ENCODE measurements around the gene EGFR.

Gene EGFR

DNA sequence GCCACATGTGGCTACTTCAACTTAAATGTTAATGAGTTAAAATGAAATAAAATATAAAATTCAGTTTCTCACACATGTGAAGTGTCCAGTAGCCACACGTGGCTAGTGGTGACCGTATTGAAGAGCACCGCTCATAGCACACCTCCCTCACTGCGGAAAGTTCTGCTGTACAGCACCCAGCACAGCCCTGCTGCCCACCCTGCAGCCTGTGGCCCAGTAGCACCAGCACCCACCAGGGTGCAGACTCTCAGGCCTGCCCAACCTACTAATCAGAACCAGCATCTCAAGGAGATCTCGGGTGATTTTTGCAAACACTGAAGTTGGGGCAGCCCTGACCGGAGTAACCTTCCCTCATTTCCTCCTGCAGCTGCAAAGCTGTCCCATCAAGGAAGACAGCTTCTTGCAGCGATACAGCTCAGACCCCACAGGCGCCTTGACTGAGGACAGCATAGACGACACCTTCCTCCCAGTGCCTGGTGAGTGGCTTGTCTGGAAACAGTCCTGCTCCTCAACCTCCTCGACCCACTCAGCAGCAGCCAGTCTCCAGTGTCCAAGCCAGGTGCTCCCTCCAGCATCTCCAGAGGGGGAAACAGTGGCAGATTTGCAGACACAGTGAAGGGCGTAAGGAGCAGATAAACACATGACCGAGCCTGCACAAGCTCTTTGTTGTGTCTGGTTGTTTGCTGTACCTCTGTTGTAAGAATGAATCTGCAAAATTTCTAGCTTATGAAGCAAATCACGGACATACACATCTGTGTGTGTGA, 183.5 kb downstream of the EGFR start:
- no peak overlapping the region for H3K4me3 ChIP-seq (ENCODE audit: low read depth, low read length)
- DNase-seq (ENCODE audit: low read depth), result no peak
- TF ChIP-seq POLR2A (IDR thresholded peaks at IDR 0.05; ENCODE audit: extremely low read depth, insufficient read length), result no peak

GRCh38 chr7:55203300-55203699, 184.5 kb downstream of the EGFR start:
- no peak overlapping the region for H3K4me3 ChIP-seq (ENCODE audit: low read depth, low read length)
- TF ChIP-seq, protein P1, sequence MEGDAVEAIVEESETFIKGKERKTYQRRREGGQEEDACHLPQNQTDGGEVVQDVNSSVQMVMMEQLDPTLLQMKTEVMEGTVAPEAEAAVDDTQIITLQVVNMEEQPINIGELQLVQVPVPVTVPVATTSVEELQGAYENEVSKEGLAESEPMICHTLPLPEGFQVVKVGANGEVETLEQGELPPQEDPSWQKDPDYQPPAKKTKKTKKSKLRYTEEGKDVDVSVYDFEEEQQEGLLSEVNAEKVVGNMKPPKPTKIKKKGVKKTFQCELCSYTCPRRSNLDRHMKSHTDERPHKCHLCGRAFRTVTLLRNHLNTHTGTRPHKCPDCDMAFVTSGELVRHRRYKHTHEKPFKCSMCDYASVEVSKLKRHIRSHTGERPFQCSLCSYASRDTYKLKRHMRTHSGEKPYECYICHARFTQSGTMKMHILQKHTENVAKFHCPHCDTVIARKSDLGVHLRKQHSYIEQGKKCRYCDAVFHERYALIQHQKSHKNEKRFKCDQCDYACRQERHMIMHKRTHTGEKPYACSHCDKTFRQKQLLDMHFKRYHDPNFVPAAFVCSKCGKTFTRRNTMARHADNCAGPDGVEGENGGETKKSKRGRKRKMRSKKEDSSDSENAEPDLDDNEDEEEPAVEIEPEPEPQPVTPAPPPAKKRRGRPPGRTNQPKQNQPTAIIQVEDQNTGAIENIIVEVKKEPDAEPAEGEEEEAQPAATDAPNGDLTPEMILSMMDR (IDR thresholded peaks at IDR 0.05; ENCODE audit: low read depth, low read length), result no peak
- TF ChIP-seq MYC (IDR thresholded peaks at IDR 0.05; ENCODE audit: low read depth, low read length), result no peak
- no peak for TF ChIP-seq MAX (IDR thresholded peaks at IDR 0.05; ENCODE audit: low read depth, low read length)
- no peak for TF ChIP-seq POLR2A (IDR thresholded peaks at IDR 0.05; ENCODE audit: extremely low read depth, insufficient read length)

GRCh38 chr7:55205124-55205955, 186.5 kb downstream of the EGFR start:
- H3K4me3 ChIP-seq (ENCODE audit: low read depth, low read length), result no peak overlapping the region
- DNase-seq (ENCODE audit: low read depth), result no peak
- TF ChIP-seq, protein P1 (IDR thresholded peaks at IDR 0.05; ENCODE audit: low read depth, low read length), result no peak
- no peak for TF ChIP-seq MAX (IDR thresholded peaks at IDR 0.05; ENCODE audit: low read depth, low read length)
- TF ChIP-seq POLR2A (IDR thresholded peaks at IDR 0.05; ENCODE audit: extremely low read depth, insufficient read length), result no peak
- TF ChIP-seq MYC (IDR thresholded peaks at IDR 0.05; ENCODE audit: low read depth, low read length), result no peak

More at GRCh38 chr7:55203300-55203699, 184.5 kb downstream of the EGFR start:
- no peak for DNase-seq (ENCODE audit: low read depth)

DNA sequence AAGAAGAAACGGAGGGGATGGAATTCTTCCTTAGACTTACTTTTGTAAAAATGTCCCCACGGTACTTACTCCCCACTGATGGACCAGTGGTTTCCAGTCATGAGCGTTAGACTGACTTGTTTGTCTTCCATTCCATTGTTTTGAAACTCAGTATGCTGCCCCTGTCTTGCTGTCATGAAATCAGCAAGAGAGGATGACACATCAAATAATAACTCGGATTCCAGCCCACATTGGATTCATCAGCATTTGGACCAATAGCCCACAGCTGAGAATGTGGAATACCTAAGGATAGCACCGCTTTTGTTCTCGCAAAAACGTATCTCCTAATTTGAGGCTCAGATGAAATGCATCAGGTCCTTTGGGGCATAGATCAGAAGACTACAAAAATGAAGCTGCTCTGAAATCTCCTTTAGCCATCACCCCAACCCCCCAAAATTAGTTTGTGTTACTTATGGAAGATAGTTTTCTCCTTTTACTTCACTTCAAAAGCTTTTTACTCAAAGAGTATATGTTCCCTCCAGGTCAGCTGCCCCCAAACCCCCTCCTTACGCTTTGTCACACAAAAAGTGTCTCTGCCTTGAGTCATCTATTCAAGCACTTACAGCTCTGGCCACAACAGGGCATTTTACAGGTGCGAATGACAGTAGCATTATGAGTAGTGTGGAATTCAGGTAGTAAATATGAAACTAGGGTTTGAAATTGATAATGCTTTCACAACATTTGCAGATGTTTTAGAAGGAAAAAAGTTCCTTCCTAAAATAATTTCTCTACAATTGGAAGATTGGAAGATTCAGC, 187.6 kb downstream of the EGFR start:
- DNase-seq (ENCODE audit: low read depth), result no peak
- TF ChIP-seq POLR2A (IDR thresholded peaks at IDR 0.05; ENCODE audit: extremely low read depth, insufficient read length), result no peak
- TF ChIP-seq MYC (IDR thresholded peaks at IDR 0.05; ENCODE audit: low read depth, low read length), result no peak
- TF ChIP-seq MAX (IDR thresholded peaks at IDR 0.05; ENCODE audit: low read depth, low read length), result no peak
- TF ChIP-seq, protein P1 (IDR thresholded peaks at IDR 0.05; ENCODE audit: low read depth, low read length), result no peak

DNA sequence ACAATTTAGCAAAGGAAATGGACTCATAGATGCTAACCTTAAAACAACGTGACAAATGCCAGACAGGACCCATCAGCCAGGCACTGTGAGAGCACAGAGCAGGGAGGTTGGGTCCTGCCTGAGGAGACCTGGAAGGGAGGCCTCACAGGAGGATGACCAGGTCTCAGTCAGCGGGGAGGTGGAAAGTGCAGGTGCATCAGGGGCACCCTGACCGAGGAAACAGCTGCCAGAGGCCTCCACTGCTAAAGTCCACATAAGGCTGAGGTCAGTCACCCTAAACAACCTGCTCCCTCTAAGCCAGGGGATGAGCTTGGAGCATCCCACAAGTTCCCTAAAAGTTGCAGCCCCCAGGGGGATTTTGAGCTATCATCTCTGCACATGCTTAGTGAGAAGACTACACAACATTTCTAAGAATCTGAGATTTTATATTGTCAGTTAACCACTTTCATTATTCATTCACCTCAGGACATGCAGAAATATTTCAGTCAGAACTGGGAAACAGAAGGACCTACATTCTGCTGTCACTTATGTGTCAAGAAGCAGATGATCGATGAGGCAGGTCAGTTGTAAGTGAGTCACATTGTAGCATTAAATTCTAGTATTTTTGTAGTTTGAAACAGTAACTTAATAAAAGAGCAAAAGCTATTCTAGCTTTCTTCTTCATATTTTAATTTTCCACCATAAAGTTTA, 188.8 kb downstream of the EGFR start:
- TF ChIP-seq, protein P1 (IDR thresholded peaks at IDR 0.05; ENCODE audit: low read depth, low read length), result no peak
- TF ChIP-seq POLR2A (IDR thresholded peaks at IDR 0.05; ENCODE audit: extremely low read depth, insufficient read length) (no peak), MYC (IDR thresholded peaks at IDR 0.05; ENCODE audit: low read depth, low read length) (no peak), MAX (IDR thresholded peaks at IDR 0.05; ENCODE audit: low read depth, low read length) (no peak)
- no peak for DNase-seq (ENCODE audit: low read depth)
- H3K4me3 ChIP-seq (ENCODE audit: low read depth, low read length), result no peak overlapping the region

More for the DNA sequence above, 187.6 kb downstream of the EGFR start:
- H3K4me3 ChIP-seq (ENCODE audit: low read depth, low read length), result no peak overlapping the region
